ENCODE measurements around the gene LCE3B.

LCE3B gene

DNA sequence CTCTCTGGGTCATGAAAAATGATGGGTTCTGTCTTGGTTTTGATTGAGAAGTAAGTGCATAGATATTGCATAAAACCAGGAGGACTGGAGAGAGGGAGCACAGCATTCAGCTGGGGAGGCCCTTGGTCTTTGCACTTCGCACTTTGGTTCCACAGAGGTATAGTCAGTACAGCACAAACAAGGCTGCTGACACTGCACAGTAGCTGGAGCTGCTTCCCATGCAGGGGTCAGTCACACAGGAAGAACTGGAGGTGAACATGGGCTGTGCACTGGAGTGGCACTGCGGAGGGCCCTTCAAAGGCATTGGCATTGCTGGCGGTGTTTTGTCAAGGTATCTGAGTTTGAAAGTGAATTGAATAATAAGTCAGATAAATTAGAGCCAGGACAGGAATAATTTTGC lies 45.0 kb downstream of the LCE3B start:
- no peak for DNase-seq (ENCODE audit: low spot score)

DNA sequence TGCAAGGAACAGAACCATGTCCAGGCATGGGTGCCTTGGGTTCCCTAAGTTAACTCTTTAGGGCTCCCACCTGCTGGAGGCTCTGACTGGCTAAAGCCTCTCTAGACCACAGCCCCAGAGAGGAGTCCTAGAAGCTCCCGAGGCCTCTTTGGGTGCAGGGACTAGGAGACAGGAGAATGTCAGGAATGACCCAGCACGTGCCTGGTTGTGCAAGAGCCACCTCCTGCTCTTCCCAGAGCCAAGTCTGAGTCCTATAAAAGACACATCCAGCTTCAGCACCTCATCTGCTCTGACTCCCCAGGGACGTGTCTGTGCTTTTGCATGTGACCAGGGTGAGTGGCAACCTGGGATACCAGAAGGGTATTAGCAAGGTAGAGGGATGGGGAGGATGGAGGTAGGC lies 49.5 kb downstream of the LCE3B start, which contains the start of gene LCE2D:
LCE2D (plus strand) TSS at position 283 of the 400 bp plus-strand sequence. CDS start 726 bp downstream, outside the sequence.
- DNase-seq (ENCODE audit: low spot score): no peak
